NCI-H524 treated with DMSO at 0.1 percent for 48 hours (cell line): ENCODE results near the gene ZNF407.
A peak's percentile ranks its signal among the peaks of the same experiment; 100 is the strongest.

Experiments
- DNase-seq: peaks from one replicate; lab custom pipeline; 2025; lab: John Stamatoyannopoulos, UW

ZNF407 gene

DNA sequence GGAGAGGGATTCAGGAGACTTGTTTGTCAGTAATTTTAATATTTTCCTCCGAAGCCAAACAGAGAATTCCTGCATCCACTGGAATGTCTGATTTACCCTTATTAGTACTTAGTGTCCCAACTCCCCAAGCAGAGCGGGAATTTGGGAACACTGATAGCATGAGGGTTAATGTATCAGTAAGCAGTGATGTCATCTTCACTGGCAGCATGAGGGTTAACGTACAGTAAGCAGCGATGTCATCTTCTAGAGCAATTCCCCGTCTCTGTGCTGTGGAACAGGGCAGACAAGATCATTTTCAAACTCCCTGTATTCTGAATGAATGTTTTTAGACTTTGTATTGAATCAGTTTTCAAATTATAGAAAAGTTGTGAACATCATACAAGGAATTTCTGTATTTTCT is 228.9 kb downstream of the ZNF407 start:
- no peak for DNase-seq

DNA sequence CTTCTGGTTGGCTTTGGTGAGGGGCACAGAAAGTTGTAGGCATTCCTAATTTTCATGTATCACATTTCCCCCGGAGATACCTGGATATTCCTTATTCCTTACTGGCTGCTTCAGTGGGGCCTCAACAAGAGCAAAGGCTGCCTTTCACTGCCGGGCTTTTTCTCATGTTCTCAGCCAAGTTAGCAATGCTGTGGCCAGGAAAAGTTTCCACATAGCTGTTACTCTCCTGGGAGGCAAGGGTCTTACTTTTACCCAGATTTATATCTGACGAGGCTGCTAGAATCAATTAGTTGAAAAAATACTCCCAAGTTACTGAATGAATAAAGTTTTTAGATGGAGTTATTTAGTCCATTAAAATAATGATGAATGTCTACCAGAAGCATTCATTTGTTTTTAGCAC is 230.5 kb downstream of the ZNF407 start:
- no peak for DNase-seq

DNA sequence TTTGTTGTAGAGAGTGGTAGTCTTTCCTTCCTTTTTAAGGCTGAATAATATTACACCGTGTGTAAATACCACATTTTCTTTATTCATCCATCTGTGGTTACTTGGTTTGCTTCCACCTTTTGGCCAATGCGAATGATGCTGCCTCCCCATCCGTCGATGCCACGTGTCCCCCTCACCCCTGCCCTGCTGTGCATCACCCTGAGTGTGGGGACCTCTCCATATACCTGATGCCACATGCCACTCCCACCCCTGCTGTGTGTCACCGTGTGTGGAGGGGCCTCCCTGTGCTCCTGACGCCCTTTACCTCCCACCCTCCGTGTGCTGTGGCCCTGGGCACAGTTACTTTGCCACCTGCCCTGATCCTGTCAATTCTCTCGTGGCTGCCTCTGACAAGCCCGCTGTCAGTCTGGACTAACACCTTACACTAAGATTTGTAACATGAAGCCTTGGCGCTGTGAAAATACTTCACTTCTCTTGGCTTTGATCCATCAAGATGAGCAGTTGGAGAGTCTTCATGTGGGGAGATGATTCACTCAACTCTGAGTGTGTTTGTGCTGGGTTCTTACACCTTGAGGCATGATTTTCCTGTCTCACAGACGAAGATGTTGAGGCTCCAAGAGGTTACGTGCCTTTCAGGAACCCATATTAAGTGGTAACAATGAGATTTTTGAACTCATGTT is 234.0 kb downstream of the ZNF407 start:
- DNase-seq: no peak

DNA sequence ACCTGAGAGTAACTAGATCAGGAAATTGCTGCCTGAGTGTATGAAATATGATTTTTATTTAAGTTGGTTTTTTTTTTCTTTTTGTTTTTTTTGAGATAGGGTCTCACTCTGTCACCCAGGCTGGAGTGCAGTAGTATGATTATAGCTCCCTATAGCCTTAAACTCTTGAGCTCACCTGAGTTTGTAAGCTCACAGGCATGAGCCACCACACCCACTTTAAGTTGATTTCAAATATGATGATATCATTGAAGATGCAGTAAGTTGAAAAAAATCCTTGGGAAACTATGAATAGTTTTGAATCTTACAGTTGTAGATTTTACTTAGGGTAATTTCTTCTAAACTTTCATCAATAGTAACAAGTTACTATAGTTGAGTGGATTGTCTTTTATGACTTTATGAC is 234.7 kb downstream of the ZNF407 start:
- DNase-seq: no peak

DNA sequence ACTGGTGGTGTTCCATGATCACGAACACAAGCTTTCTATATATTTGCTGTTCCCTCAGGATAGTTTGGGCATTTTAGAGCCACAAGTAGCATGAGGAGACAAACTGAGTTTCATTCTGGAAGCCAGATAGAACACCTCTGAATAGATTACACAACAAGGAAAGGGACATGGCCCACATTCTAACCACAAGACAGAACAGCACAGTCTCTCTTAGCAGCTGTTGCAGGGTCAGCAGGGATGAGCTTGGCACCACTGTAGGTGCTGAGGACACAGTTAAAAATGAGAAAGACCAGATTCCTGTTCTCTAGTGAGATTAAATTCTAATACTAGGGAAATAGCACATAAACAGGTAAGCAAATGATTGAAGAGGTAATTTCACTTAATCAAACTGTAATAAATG is 235.3 kb downstream of the ZNF407 start:
- DNase-seq: no peak

DNA sequence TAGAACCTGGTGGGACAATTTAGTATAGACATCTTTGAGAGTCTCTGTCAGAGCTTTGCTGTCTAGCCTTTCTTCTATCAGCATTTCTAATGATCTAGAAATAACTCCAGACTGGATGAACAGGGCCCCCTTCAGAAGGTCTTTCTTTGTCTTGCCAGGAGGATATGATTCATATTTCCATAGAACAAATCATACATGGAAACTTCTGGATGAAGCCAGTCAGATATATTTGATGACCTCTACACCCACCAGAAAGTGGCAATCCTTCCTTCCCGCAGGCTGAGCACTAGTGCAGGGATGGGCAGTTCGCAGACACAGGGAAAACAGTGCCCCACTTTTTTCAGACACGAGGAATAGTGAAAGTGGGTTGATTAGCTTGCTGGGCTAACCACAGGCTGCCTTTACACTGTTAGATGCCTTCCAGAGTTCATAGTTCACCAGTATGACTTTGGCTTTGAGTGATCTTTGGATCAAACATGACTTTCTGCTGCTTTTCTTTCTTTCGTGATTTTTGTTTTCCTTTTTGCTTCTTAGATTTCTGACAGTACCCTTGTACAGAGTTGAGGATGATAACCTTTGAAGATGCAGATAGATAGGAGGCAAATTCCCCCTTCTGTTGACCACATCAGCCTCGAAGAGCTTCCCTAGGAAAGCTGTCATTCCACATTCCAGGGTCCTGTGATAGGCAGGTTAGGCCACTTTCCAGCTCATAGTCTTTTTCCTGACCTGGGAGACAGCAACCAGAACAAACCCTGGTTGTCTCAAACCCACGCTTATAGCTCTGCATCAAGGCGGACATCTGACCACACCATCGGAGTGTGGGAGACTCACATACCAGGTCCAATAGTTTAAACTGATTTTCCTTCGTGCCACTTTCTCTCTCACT is 237.0 kb downstream of the ZNF407 start:
- DNase-seq: no peak

DNA sequence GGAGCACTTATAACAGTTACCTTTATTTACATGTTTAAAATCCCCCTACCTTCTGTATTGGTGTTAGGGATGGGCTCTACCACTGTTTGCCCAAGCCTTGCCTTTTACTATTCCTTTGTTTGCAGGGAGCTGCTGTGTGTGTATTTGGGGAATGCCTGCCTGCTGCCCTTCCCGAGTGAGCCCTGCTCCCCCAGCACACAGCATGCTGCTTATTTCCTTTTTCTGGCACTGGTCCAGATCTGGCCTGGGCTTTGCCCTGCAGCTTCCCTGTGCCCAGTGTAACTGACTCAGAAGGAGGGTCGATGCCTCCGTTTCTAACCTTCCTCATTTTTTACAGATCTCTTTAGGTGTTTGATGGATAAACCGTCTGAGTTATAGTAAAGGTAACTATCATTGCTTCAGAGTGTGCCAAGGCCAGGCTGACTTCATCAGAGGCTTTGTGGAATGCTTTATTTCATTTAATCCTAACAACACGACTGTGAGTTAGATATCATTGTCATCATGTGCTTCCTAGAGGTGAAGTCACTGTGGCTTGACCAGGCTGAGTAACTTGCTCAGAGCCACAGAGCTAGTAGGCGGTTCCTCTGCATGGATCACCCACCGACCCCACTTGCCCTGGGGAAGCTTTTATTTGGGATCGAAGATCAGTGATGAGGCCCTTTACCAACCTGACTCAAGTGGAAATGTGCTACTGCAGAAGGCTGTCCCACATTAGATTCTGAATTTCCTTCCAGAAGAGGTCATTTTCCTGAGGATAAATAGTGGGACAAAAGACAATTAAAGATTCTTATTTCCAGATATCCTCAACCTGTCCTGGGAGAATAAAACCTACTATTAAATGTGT is 238.8 kb downstream of the ZNF407 start:
- DNase-seq: no peak

DNA sequence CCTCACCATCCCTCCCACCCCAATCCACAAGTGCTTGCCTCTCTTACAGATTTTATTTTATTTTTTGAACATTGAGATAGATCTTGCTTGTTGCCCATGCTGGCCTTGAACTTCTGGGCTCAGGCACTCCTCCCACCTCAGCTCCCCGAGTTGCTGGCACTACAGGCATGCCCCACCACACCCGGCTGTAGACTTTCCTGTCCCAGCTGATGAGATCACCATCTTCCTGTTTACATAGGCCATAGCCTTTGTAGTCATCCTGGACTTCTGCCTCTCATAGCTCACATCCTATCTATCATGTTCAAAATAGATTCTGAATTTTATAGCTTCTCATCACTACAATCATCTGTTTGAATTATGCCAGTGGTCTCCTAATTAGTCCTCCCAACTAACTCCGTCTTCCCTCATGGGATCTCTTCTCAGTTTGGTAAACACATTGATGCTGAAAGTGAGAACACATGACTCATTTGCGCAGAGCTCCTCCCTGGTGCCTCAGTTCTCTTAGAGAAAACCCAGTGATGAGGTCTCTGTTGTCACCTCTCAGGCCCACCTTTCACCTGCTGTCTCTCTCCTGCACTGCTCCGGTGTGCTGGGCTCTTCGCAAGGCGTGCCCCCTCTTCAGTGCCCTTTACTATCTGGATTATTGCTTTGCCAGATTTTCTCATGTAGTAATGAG is 243.0 kb downstream of the ZNF407 start:
- no peak for DNase-seq

DNA sequence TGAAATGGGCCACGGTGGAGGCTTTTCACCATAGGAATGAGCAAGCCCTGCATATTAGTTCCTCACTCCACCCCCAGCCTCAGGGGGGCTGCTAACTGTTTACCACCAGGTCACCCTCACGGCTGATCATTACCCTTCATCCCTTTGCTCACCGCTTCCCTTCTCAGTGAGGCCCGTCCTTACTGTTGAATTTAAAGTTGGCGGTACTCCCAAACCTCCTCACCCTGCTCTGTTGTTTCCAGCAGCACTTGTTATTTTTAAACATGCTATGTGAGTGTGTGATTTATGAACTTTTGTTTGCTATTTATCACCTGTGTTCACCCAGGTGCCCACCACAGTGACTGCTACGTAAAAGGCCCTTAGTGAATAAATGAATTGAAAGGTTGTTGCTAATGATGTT is 243.6 kb downstream of the ZNF407 start:
- no peak for DNase-seq

DNA sequence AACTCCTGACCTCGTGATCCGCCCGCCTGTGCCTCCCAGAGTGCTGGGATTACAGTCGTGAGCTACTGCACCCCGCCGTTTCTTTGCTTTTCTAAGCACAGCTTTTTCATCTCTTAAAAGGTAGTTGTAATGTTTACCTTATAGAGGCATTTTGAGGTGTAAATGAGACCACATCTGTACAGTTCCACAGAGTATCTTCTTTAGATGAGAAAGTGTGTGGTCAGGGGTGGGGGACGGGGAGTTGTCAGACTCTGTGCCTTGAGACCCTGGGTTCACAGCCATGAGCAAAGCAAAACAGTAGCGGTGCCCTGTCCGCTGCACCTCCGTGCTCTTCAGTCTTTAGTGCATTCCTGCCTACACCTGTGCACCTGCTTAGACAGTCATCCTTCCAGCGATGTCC is 251.6 kb downstream of the ZNF407 start:
- no peak for DNase-seq

DNA sequence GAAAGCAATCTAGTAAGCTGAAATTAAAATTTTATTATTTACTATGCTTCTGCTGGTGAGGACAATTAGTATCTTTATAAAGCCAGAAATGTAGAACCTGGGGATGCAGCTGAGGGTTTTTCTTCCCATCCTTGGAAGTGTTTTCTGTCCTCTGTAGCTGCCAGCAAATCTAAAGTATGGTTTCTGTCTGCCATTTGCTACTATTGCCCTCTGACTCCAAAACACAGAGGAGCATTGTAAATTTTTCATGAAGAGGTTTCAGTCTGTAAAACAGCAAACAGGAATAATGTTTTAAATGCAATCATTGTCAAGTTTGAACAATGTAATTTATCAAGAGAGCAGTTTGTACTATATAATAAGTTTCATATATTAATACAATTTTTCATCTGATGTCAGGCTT is 258.8 kb downstream of the ZNF407 start:
- DNase-seq: no peak

DNA sequence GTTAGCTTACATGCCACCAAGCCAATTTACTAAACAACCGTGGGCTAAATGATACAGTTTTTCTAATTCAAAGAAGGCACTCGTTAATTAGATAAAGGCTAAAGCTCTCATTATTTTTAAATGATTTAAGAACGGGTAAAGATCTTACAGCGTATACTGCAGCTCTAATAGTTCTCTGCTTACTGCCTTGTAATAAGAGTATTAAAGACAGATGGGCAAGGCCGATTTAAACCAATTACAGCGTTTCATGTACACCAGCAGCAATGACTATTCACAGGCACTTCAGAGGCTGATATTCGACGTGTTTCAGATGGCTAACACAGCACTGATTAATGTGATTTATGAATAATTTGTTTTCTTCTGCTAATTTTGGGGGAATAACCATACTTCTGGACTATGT is 259.3 kb downstream of the ZNF407 start:
- peak; percentile 71 for DNase-seq

DNA sequence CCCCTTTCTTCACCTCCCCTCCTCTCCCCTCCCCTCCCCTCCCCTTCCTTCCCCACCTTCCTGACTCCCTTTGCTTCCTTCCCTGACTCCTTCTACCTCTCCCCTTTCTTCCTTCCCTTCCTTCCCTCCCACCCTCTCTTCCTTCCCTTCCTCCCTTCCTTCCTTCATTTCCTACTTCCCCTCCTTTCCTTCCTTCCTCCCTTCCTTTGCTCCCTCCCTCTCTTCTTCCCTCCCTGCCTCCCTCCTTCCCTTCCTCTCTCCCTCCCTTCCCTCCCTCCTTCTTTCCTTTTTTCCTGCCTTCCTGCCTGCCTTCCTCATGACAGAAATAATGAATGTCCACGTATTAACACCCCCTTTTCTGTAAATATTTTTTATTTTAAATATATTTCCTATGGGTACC is 260.2 kb downstream of the ZNF407 start:
- DNase-seq: no peak

DNA sequence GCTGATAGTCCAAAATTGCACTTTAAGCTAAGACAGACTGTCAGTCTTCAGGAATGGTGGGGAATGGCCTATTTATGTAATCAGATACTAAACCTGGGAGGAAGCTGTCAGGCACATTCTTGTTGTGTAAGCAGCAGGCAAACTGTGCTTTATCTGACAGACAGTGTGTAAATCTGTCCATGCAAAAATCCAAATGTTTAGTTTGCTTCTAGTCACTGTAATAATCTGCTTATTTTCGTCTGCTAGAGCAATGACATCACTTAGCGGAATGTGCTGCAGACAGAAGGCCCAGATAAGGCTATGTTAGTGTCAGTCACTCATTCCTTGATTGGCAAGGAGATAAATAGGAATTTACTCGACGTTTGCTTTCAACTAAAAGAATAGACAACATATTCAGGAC is 263.5 kb downstream of the ZNF407 start:
- peak; percentile 2 for DNase-seq

DNA sequence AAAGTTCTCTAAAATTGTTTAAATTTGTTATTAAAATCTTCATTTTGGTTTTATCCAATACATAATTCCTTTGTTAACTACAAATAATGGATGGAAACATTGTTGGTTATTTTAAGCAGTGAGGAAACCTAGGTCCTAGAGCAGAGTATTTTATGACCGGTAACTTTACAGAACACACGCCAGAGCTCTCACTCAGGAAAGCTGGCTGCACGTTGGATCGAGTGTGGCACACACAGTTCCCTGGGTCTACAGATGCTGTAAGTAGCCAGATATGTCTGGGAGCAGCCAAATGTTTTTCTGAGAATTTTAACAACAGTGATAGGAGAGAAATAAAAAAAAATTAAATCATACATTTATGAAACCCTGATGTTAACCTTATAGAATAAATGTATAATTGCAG is 264.4 kb downstream of the ZNF407 start:
- no peak for DNase-seq

DNA sequence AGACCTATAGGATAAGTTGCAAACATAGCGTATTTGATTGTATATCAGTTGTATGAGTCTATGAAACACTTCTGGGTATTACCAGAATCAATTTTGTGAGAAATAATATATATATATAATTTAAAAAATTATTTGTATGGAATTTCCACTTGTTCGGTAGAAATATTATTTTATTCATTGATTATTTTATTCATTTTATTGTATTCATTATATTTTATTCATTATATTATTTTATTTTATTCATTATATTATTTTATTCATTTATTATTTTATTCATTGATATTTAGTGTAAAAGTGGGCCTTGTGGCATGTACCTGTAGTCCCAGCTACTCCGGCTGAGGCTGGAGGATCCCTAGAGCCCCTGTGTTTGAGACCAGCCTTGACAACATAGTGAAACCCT is 268.9 kb downstream of the ZNF407 start:
- no peak for DNase-seq

DNA sequence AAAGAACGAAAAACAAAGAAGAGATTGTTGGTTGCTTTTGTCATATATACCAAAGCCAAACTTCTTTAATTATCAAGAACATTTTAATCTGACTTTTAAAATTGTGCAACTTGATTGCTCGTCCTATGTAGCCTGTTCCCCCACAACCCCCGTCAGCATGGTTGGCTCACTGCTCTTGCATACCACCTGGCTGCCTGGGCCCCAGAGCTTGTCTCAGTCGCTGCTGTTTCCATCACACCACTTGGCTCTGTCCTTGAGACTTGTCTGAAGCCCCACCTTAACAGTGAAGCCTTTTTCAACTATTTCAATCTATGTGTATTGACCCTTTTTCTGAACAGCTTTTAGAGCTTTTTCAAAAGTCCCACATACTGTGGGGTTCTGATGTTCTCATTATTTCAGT is 270.8 kb downstream of the ZNF407 start:
- DNase-seq: no peak

DNA sequence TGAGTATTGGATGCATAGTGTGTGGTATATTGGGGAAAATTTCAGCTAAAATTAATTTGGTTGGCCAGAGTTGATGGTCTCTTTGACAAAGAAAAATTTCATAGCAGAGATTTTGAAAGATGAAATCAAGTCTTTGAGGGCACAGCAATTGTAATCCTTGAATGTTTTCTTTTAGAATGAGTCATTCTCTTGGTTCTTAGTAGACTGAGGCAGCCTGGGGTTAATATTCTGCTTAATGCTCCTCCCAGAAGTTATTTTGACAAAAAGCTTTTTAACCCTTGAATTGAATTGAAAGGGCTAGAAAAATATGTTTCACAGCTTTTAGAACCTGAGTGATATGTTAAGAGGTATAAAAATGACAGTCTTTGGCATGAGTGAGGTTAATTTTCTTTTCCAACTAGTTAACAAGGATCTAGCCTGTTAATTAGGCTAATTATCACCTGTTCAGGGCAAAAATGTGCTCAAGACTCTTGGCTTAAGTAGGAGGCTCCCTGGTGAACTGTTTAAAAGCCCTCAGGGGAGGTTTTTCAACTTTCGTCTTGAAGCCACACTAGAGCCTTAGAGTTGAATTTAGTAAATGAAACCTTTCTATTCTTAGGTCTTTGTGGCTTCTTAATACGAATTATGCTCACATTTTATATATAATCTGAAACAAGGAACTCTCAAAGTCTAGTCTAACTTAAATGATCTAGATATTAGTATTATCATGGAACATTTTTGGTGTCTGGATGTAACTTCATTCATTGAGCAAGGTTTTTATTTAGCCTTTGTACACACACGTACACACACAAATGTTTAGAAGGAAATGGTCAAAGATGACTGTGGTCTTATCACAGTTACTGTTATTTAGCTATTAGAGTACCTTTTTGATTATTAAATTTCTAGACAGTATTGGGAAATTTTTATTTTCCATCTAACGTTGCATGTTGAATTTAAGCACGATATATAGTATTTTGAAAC is 272.5 kb downstream of the ZNF407 start:
- DNase-seq: no peak

DNA sequence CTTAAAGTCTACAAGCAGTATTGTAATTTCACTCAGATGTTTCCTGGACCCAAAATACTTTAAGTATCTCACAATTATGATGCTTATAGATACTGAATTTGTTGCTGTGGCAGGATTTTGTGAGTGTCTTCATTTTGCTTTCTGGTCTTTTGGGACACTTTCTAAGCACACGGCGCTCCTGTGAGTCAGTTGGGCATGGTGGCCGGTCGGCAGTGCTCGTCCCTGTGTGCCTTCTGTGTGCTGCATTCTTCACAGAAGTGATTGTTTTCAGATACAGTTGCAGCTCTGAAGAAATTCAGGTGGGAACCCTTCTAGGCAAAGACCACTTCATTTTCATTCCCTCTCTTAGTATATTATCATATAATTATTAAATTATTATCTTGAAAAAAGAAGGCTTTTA is 273.3 kb downstream of the ZNF407 start:
- no peak for DNase-seq

DNA sequence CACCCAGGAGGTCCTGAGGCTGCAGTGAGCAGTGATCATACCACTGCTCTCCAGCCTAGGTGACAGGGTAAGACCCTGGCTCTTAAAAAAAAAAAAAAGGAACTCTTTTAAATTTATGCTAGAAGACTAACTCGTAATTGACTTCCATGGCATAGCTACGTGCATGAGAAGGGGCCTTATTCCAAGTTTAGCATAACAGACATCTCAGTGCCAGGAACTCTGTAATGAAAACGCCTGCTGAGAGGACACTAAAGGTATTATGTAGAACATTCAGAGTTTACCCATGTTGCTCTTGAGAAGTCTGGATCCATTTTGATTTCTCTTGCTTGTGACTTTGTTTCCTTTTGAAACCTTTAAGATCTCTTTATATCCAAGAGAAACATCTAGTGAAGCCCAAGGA is 276.0 kb downstream of the ZNF407 start:
- no peak for DNase-seq

DNA sequence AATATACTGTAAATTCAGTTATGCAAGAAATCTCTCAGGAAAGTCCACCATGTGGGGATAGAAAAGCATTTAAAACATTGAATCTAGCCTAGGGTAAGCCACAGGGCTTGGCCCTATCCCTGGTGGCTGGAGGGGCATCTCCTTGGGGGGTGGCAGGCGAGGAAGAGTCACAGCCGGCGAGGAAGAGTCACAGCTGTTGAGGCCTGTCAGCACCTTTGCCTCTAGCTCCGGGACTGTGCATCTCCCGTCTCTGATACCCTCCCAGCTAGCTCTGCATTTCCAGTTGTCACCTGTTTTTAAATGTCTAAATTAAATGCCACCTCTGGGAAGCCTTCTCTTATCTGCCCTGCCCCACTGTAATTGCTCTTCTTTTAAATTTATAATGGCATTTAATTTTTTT is 276.7 kb downstream of the ZNF407 start:
- no peak for DNase-seq
